ENCODE results near the gene XCL2. TPM values are rescaled to one million over a fixed set of nuclear protein-coding genes. Genes with fewer than 3 reads are reported as not detected.
"Not testable (repeated sequence)": the region's sequence is repeated elsewhere in the genome, so short reads cannot be mapped to it uniquely, and the experiment has no call there.

XCL2 gene
- total and polyA plus RNA-seq, 7 donors: 1.4 to 1.9 TPM; not detected in 5

GRCh38 chr1:168585191-168585590 is 41.4 kb upstream of the XCL2 start:
- peak overlapping the region in 2 of 4 donors; percentile 41 to 55 for H3K27ac ChIP-seq

DNA sequence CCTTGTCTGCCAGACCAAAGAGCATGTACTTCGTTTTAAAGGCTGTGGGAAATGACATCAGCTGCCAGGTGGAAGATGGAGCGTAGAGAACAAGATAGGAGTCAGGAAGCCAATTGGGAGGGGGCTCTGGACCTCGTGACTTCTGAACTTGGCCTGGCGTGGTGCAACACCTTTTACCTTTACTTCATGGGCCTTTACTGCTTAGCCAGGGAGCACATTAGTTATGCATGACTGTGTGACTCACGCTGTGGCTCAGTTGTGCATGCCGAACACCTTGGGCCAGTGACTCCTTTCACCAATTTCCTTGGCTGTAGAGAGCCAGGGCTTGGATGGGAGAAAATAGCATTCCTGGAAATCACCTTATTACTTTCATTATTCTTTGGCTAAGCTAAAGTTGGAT is 39.8 kb upstream of the XCL2 start:
- Histone ChIP-seq H3K27me3 (no peaks in the 10 kb centered on the region), H3K36me3 (no peaks in the 10 kb centered on the region), H3K27ac (no peak overlapping the region), H3K4me1 (peaks cover 0 to 34% (median 19%) of the 10 kb centered on the region in 4 donors), H3K4me3 (no peak overlapping the region), H3K9me3 (no peaks in the 10 kb centered on the region)
- TF ChIP-seq EP300 (IDR thresholded peaks at IDR 0.05): no peak
- no peak for TF ChIP-seq POLR2A (IDR thresholded peaks at IDR 0.05)
- no peak for TF ChIP-seq CTCF (IDR thresholded peaks at IDR 0.05)
- TF ChIP-seq POLR2AphosphoS5 (IDR thresholded peaks at IDR 0.05): no peak
- no peak for DNase-seq
- WGBS, 2 donors: 83 to 94% methylated on average over 6 of the region's 6 CpGs
- intact Hi-C loops (cut with DNase I): no loop called here

More at GRCh38 chr1:168585191-168585590, 41.4 kb upstream of the XCL2 start:
- Histone ChIP-seq H3K9me3 (no peaks in the 10 kb centered on the region), H3K4me1 (peaks cover 0 to 34% (median 19%) of the 10 kb centered on the region in 4 donors), H3K27me3 (no peaks in the 10 kb centered on the region), H3K4me3 (no peak overlapping the region), H3K36me3 (no peaks in the 10 kb centered on the region)
- DNase-seq: no peak
- WGBS, 2 donors: 78 to 88% methylated on average over 3 of the region's 3 CpGs
- TF ChIP-seq EP300 (IDR thresholded peaks at IDR 0.05): no peak
- no peak for TF ChIP-seq POLR2AphosphoS5 (IDR thresholded peaks at IDR 0.05)
- TF ChIP-seq CTCF (IDR thresholded peaks at IDR 0.05): no peak
- no peak for TF ChIP-seq POLR2A (IDR thresholded peaks at IDR 0.05)
- intact Hi-C loops (cut with DNase I): no loop called here

DNA sequence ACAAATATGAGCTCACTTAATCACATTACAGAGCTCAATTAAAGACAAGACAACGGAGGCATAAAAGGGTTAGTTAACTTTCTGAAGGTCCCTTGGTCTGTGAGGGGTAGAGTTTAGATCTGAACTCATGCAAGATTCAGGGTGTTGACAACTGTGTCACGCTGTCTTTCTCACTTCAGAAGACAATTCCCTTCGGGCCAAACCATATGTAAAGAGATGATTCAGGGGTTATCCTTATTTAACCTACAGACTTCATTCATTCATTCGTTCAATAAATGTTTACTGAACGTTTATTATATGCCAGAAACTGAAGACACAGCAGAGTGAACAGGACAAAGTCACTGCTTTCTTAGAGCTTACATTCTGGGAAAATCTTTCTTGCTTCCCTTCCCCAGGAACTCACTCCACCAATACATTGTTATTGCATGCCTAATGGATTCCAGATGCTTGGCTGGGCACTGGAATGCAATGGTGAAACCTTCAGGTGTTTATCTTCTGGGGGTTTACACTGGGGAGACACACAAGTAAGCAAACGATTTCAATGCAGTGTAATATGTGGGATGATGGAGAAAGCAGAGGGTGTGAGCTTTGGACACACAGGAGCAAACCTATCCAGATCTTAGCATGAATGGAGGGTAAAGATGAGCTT is 39.0 kb upstream of the XCL2 start:
- H3K27me3 ChIP-seq: no peaks in the 10 kb centered on the region
- TF ChIP-seq POLR2AphosphoS5 (IDR thresholded peaks at IDR 0.05) (no peak), POLR2A (IDR thresholded peaks at IDR 0.05) (no peak), EP300 (IDR thresholded peaks at IDR 0.05) (no peak), CTCF (IDR thresholded peaks at IDR 0.05) (no peak)
- no peak overlapping the region for H3K27ac ChIP-seq
- WGBS, 2 donors: 65 to 66% methylated on average over 6 of the region's 6 CpGs
- H3K9me3 ChIP-seq: no peaks in the 10 kb centered on the region
- H3K4me3 ChIP-seq: no peak overlapping the region
- intact Hi-C loops (cut with DNase I): no loop called here
- H3K36me3 ChIP-seq: no peaks in the 10 kb centered on the region
- DNase-seq: no peak
- peaks cover 0 to 34% (median 19%) of the 10 kb centered on the region in 4 donors for H3K4me1 ChIP-seq

DNA sequence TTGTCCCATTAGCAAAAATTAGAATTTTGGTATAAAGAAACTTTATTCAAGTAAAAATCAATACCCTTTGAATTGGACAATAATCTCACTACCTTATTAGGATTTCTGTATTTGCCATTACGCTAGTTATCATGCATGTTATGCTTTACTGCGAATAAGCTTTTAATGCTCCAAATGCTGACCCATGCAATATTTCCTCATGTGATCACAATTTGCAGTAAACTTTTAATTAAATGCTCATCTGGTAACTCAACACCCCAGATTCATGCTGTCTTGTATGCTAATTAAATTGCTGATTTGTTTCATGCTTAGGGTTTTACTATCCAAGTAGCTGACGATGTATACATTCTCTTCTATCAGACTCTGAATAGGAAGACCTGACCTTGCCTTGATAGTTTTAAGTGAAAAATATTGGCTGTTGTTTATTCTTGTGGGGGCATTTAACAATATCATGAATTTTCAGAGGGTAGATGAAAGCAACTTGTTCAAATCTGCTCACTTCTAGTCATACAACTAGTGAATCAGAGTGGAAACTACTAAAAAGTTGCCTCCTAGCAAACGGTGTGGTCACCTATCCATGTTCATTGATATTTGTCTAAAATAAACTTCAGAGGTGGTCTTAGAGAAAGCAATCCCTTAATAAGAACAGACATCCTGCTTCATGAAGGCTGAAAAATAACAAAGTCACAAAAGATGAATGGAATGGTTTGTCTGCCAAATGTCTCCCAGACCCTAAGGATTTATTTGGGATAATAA is 38.2 kb upstream of the XCL2 start:
- DNase-seq: no peak
- TF ChIP-seq CTCF (IDR thresholded peaks at IDR 0.05) (no peak), POLR2A (IDR thresholded peaks at IDR 0.05) (no peak), EP300 (IDR thresholded peaks at IDR 0.05) (no peak), POLR2AphosphoS5 (IDR thresholded peaks at IDR 0.05) (no peak)
- WGBS, 2 donors: 86 to 91% methylated on average over 4 of the region's 4 CpGs
- H3K9me3 ChIP-seq: no peaks in the 10 kb centered on the region
- H3K27me3 ChIP-seq: no peaks in the 10 kb centered on the region
- peaks cover 0 to 34% (median 19%) of the 10 kb centered on the region in 4 donors for H3K4me1 ChIP-seq
- H3K27ac ChIP-seq: no peak overlapping the region
- no peak overlapping the region for H3K4me3 ChIP-seq
- intact Hi-C loops (cut with DNase I): no loop called here
- H3K36me3 ChIP-seq: no peaks in the 10 kb centered on the region

- H3K9me3 ChIP-seq; H3K4me3 ChIP-seq; H3K36me3 ChIP-seq; DNase-seq; intact Hi-C loops (cut with DNase I); H3K27ac ChIP-seq; H3K27me3 ChIP-seq: not testable (repeated sequence)
- WGBS, 2 donors: 81 to 92% methylated on average over 7 of the region's 7 CpGs
- H3K4me1 ChIP-seq: peaks cover 0 to 34% (median 19%) of the 10 kb centered on the region in 4 donors
Observed at GRCh38 chr1:168580991-168581390, 37.2 kb upstream of the XCL2 start.

DNA sequence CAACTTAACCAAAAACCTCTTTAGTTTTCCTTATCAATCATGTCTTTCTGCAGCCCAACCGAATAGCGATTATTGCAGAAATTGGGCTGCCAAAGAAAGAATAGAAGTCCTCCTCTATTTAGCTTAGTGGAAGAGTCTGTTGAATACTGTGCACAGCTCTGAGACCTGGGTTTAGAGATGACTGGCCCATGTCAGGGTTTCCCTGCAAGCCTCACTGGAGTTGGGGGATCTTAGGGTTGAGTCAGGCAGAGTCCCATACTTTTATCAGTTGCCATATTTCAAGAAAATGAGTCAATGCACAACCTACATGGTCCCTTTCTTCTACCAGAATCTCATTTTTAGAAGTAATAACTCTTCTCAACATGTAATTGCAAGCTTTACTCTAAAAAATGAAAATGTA is 36.5 kb upstream of the XCL2 start:
- 88 to 97% methylated on average over 2 of the region's 2 CpGs for WGBS, 2 donors

GRCh38 chr1:168578531-168579185 is 34.9 kb upstream of the XCL2 start:
- H3K36me3 ChIP-seq; H3K9me3 ChIP-seq; H3K4me3 ChIP-seq; intact Hi-C loops (cut with DNase I); H3K27me3 ChIP-seq; DNase-seq; H3K27ac ChIP-seq: not testable (repeated sequence)
- peaks cover 0 to 18% (median 7%) of the 10 kb centered on the region in 4 donors for H3K4me1 ChIP-seq
- 85 to 93% methylated on average over 2 of the region's 2 CpGs for WGBS, 2 donors

More for the DNA sequence above, 36.5 kb upstream of the XCL2 start:
- DNase-seq; intact Hi-C loops (cut with DNase I); H3K36me3 ChIP-seq; H3K9me3 ChIP-seq; H3K27ac ChIP-seq; H3K27me3 ChIP-seq; H3K4me3 ChIP-seq: not testable (repeated sequence)
- H3K4me1 ChIP-seq: peaks cover 0 to 32% (median 15%) of the 10 kb centered on the region in 4 donors

Measured in sigmoid colon (tissue), 7 donors.